Measurements from ENCODE around the gene GADL1. TPM values are rescaled to one million over a fixed set of nuclear protein-coding genes. Genes with fewer than 3 reads are reported as not detected.

The GADL1 gene
- total RNA-seq, 1 experiment from 2014 or later = 0.09 TPM

DNA sequence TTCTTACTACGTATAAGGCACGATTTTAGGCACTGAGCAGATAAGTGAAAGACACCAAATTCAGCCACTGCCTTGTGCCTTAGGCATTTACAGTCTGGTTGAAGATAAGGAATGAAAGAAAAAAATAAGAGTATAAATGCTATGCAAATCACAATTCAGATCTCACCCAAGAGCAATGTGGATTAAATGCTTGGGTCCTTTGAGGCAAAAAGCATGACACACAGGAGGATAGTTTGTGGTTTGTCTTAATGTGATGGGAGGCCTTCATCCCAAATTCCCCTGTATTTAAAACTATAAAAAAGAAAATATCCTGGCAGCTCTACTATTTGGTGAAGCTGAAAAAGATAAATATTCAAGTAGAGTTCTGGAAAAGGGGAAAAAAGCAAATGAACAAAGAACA, 208.3 kb downstream of the GADL1 start:
- Histone ChIP-seq H4K5ac (ENCODE audit: insufficient read length, low read depth, low read length) (no peak overlapping the region), H2AK5ac (ENCODE audit: insufficient read length, low read length) (no peak overlapping the region), H3K18ac (ENCODE audit: insufficient read length, low read depth, low read length) (no peak overlapping the region), H3T11ph (ENCODE audit: low read length) (no peak overlapping the region), H3K27ac (ENCODE audit: insufficient read length, low read depth, low read length) (no peak overlapping the region), H3K4ac (ENCODE audit: low read depth, low read length) (no peak overlapping the region), H3K4me2 (ENCODE audit: insufficient read depth, insufficient read length, low read length) (no peak overlapping the region), H3K23me2 (ENCODE audit: insufficient read length, low read depth, low read length, poor library complexity, severe bottlenecking) (no peaks in the 10 kb centered on the region), H3K79me1 (ENCODE audit: insufficient read depth, low read depth, low read length, poor library complexity, severe bottlenecking) (no peaks in the 10 kb centered on the region), H4K20me1 (ENCODE audit: control insufficient read depth, insufficient read depth, insufficient read length) (no peaks in the 10 kb centered on the region), H3K79me2 (ENCODE audit: insufficient read depth, low read length) (no peaks in the 10 kb centered on the region), H4K91ac (ENCODE audit: insufficient read length, low read depth, low read length) (no peak overlapping the region), H3K9ac (ENCODE audit: extremely low read depth, insufficient read length, low read length) (no peak overlapping the region), H3K14ac (ENCODE audit: insufficient read depth, low read length) (no peak overlapping the region), H2BK12ac (ENCODE audit: insufficient read length, low read depth, low read length) (no peak overlapping the region), H2AFZ (ENCODE audit: low read length) (no peak overlapping the region), H4K8ac (replicated peaks; ENCODE audit: insufficient read length, low read depth, low read length) (no peak overlapping the region), H2BK15ac (ENCODE audit: low read depth, low read length) (no peak overlapping the region), H3K4me1 (ENCODE audit: insufficient read depth, low read length) (no peaks in the 10 kb centered on the region), H2BK20ac (ENCODE audit: low read depth, low read length, poor library complexity, severe bottlenecking) (no peak overlapping the region), H3K9me3 (ENCODE audit: control insufficient read depth, low read depth, low read length) (no peaks in the 10 kb centered on the region), H3K27me3 (ENCODE audit: insufficient read depth, low read length) (no peaks in the 10 kb centered on the region), H2BK120ac (ENCODE audit: low read depth, low read length, poor library complexity, severe bottlenecking) (no peak overlapping the region), H3K23ac (ENCODE audit: insufficient read length, low read depth, low read length) (no peak overlapping the region), H3K56ac (ENCODE audit: insufficient read length, low read depth, low read length) (no peak overlapping the region), H2BK5ac (ENCODE audit: insufficient read length, low read length) (no peak overlapping the region)
- H3K9me3 Mint-ChIP-seq = no peaks in the 10 kb centered on the region
- H3K4me1 Mint-ChIP-seq = peaks cover 17 to 18% of the 10 kb centered on the region in 2 experiments
- WGBS (ENCODE audit: extremely low coverage, insufficient read length, low lambda C conversion rate) = no CpG with 5 or more reads among the region's 2 CpGs
- no peak overlapping the region for H3K27ac Mint-ChIP-seq
- no peaks in the 10 kb centered on the region for H3K27me3 Mint-ChIP-seq (ENCODE audit: low read depth)
- no peak for DNase-seq
- H3K4me3 Mint-ChIP-seq = no peak overlapping the region
- peaks cover 33 to 53% (median 34%) of the 10 kb centered on the region in 3 experiments for H3K36me3 Mint-ChIP-seq (ENCODE audit: insufficient read depth in 1 of 3, low read depth in 3 of 3)
- TF ChIP-seq, protein P1, sequence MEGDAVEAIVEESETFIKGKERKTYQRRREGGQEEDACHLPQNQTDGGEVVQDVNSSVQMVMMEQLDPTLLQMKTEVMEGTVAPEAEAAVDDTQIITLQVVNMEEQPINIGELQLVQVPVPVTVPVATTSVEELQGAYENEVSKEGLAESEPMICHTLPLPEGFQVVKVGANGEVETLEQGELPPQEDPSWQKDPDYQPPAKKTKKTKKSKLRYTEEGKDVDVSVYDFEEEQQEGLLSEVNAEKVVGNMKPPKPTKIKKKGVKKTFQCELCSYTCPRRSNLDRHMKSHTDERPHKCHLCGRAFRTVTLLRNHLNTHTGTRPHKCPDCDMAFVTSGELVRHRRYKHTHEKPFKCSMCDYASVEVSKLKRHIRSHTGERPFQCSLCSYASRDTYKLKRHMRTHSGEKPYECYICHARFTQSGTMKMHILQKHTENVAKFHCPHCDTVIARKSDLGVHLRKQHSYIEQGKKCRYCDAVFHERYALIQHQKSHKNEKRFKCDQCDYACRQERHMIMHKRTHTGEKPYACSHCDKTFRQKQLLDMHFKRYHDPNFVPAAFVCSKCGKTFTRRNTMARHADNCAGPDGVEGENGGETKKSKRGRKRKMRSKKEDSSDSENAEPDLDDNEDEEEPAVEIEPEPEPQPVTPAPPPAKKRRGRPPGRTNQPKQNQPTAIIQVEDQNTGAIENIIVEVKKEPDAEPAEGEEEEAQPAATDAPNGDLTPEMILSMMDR (conservative IDR thresholded peaks at IDR 0.05) = no peak

All from H9 (cell line).